Neural progenitor cell (in vitro differentiated cells): ENCODE results near the gene OPN3.

ENCODE experiments used
- CTCF ChIP-seq: fragments of 200-600 bp; sonication (generic); IDR thresholded peaks from 2 replicates; pipeline ENCODE4 v1.5.1; 2017; ENCODE audit warnings: antibody characterized with exemption, mild to moderate bottlenecking
- EZH2 ChIP-seq: fragments of 200-600 bp; sonication (generic); IDR thresholded peaks from 2 replicates; pipeline ENCODE4 v1.6.1; 2017; ENCODE audit warnings: antibody characterized with exemption, mild to moderate bottlenecking, moderate library complexity
- EZH2phosphoT487 ChIP-seq: fragments of 200-600 bp; sonication (generic); IDR thresholded peaks from 2 replicates; pipeline ENCODE4 v1.6.1; 2017; ENCODE audit warnings: antibody characterized with exemption

GRCh38 chr1:241630476-241630875, 9.7 kb downstream of the OPN3 start:
- no peak for TF ChIP-seq CTCF
- TF ChIP-seq EZH2phosphoT487 = no peak
- TF ChIP-seq EZH2 = no peak
